NCI-H748 (cell line): ENCODE results near the gene ZDHHC24.

Experiments used
- DNase-seq: peaks from one replicate; lab custom pipeline; 2025; ENCODE audit not compliant: unreplicated experiment; lab: John Stamatoyannopoulos, UW

The ZDHHC24 gene

GRCh38 chr11:66475349-66476172 lies 70.3 kb downstream of the ZDHHC24 start:
- no peak for DNase-seq

- no peak for DNase-seq
Observed at GRCh38 chr11:66473608-66474515, 72.0 kb downstream of the ZDHHC24 start.

GRCh38 chr11:66473167-66473566 lies 72.7 kb downstream of the ZDHHC24 start:
- DNase-seq: no peak

- no peak for DNase-seq
Observed at GRCh38 chr11:66472054-66472453, 73.8 kb downstream of the ZDHHC24 start.

- no peak for DNase-seq
Observed at GRCh38 chr11:66471142-66471541, 74.7 kb downstream of the ZDHHC24 start.
